Activated B cell treated with CpG ODN at 0.5 μM for 24 hours (primary cell): ENCODE results near the gene PDE7B. TPM values are rescaled to one million over a fixed set of nuclear protein-coding genes. Genes with fewer than 3 reads are reported as not detected.

Source experiments
- ATAC-seq: fragments of 200-7000 bp; cut with Tn5 transposase; one replicate; pipeline ENCODE4 v1.10.0; 2021; ENCODE audit warnings: low read depth, mild to moderate bottlenecking, moderate library complexity
- CTCF ChIA-PET: fragments of 350-600 bp; sonication (Branson Sonifier 250); formaldehyde crosslinking; loops from one replicate; lab custom pipeline; 2021; ENCODE audit warnings: antibody characterized with exemption; lab: Charles Lee
- POLR2A ChIA-PET: fragments of 350-600 bp; sonication (Branson Sonifier 250); formaldehyde crosslinking; loops from one replicate; lab custom pipeline; 2021; ENCODE audit warnings: antibody characterized with exemption; lab: Charles Lee
- DNase-seq: peaks from one replicate; pipeline ENCODE4 v3.0.0; 2022
- H3K27ac Mint-ChIP-seq: one replicate; pipeline ENCODE4 v1.8.0; 2020; ENCODE audit warnings: mixed read lengths
- H3K27me3 Mint-ChIP-seq: one replicate; pipeline ENCODE4 v1.8.0; 2021; ENCODE audit warnings: mixed read lengths
- H3K36me3 Mint-ChIP-seq: one replicate; pipeline ENCODE4 v1.8.0; 2021; ENCODE audit warnings: low read depth, mixed read lengths
- H3K4me1 Mint-ChIP-seq: one replicate; pipeline ENCODE4 v1.8.0; 2021; ENCODE audit warnings: mixed read lengths
- H3K4me3 Mint-ChIP-seq: one replicate; pipeline ENCODE4 v1.8.0; 2020; ENCODE audit warnings: mild to moderate bottlenecking, mixed read lengths
- H3K9me3 Mint-ChIP-seq: one replicate; pipeline ENCODE4 v1.8.0; 2020; ENCODE audit warnings: mixed read lengths
- CTCF ChIP-seq: fragments of 200-600 bp; IDR thresholded peaks from one replicate; pipeline ENCODE4 v1.8.0; 2022; ENCODE audit warnings: antibody characterized with exemption, mild to moderate bottlenecking
- intact Hi-C: fragments of 100-400 bp; cut with micrococcal nuclease; formaldehyde crosslinking; loops from one replicate; pipeline ENCODE4 v1.15.1; 2024
- total RNA-seq: library from RNA; stranded (reverse); gene quantifications from 2 replicates; pipeline ENCODE4 v1.2.3, GENCODE V29; 2022

The PDE7B gene
- total RNA-seq, 1 donor from 2014 or later = 1.8 TPM

- Mint-ChIP-seq H3K27ac (no peak overlapping the region), H3K9me3 (no peaks in the 10 kb centered on the region), H3K4me3 (peak overlapping the region; percentile 53), H3K36me3 (no peaks in the 10 kb centered on the region), H3K4me1 (peaks cover 16% of the 10 kb centered on the region), H3K27me3 (no peaks in the 10 kb centered on the region)
- ATAC-seq = peak; percentile 93
- no peak for DNase-seq
- ChIA-PET CTCF (interaction anchor here (0.6 to 2.4 kb wide), 33 partner anchors 9 to 778 kb away, joined by 3 to 51 read pairs (median 4); no protein-coding TSS in a partner anchor), POLR2A (interaction anchor here (1.0 to 1.7 kb wide), 3 partner anchors 24 to 728 kb away, joined by 3 to 8 read pairs (median 5); partner anchors contain the start of genes BCLAF1 and MTFR2)
- peak; percentile 99 for TF ChIP-seq CTCF
- intact Hi-C loops = loop anchor here (1.0 kb wide), 7 partner anchors 91 to 775 kb away; no protein-coding TSS in a partner anchor
Observed at GRCh38 chr6:136226027-136226673, 374.6 kb downstream of the PDE7B start.

- ChIA-PET POLR2A (interaction anchor here (1.0 to 1.7 kb wide), 3 partner anchors 24 to 728 kb away, joined by 3 to 8 read pairs (median 5); partner anchors contain the start of genes BCLAF1 and MTFR2), CTCF (interaction anchor here (0.6 to 2.4 kb wide), 31 partner anchors 8 to 779 kb away, joined by 3 to 51 read pairs (median 4); no protein-coding TSS in a partner anchor)
- no peak for ATAC-seq
- intact Hi-C loops = loop anchor here (1.0 kb wide), 7 partner anchors 90 to 776 kb away; no protein-coding TSS in a partner anchor
- TF ChIP-seq CTCF = no peak
- Mint-ChIP-seq H3K27ac (no peak overlapping the region), H3K36me3 (no peaks in the 10 kb centered on the region), H3K27me3 (no peaks in the 10 kb centered on the region), H3K9me3 (no peaks in the 10 kb centered on the region), H3K4me3 (peak overlapping the region; percentile 53), H3K4me1 (peaks cover 16% of the 10 kb centered on the region)
- no peak for DNase-seq
Observed at GRCh38 chr6:136226674-136227377, 375.3 kb downstream of the PDE7B start.

- no peaks in the 10 kb centered on the region for H3K36me3 Mint-ChIP-seq
- no peak for TF ChIP-seq CTCF
- no peak overlapping the region for H3K27ac Mint-ChIP-seq
- ChIA-PET CTCF (interaction anchor here (0.5 to 1.7 kb wide), 3 partner anchors 319 to 723 kb away, joined by 3 to 5 read pairs (median 3); no protein-coding TSS in a partner anchor), POLR2A (no interaction called here)
- H3K9me3 Mint-ChIP-seq = no peaks in the 10 kb centered on the region
- H3K27me3 Mint-ChIP-seq = no peaks in the 10 kb centered on the region
- H3K4me1 Mint-ChIP-seq = peaks cover 16% of the 10 kb centered on the region
- intact Hi-C loops = no loop called here
- no peak overlapping the region for H3K4me3 Mint-ChIP-seq
- ATAC-seq = no peak
- no peak for DNase-seq
Observed at GRCh38 chr6:136228814-136229213, 377.3 kb downstream of the PDE7B start.

GRCh38 chr6:136230219-136230853 is 378.8 kb downstream of the PDE7B start:
- TF ChIP-seq CTCF = no peak
- ChIA-PET CTCF (no interaction called here), POLR2A (no interaction called here)
- Mint-ChIP-seq H3K27me3 (no peaks in the 10 kb centered on the region), H3K4me3 (no peak overlapping the region), H3K27ac (no peak overlapping the region), H3K36me3 (no peaks in the 10 kb centered on the region), H3K9me3 (no peaks in the 10 kb centered on the region), H3K4me1 (peaks cover 16% of the 10 kb centered on the region)
- ATAC-seq (no peak), DNase-seq (no peak)
- intact Hi-C loops = no loop called here
